Astrocyte (in vitro differentiated cells and primary cell): ENCODE data around the gene PPP1R9A. TPM values are rescaled to one million over a fixed set of nuclear protein-coding genes. Genes with fewer than 3 reads are reported as not detected.

Source experiments
- DNase-seq: peaks from one replicate; pipeline ENCODE4 v3.0.0-alpha.2; 2010; ENCODE audit warnings: low read depth
- FAIRE-seq: peaks from 2 replicates; lab custom pipeline; 2011; peaks lifted over from hg19 to GRCh38; lab: Jason Lieb, UNC
- H2AFZ ChIP-seq: 2 replicates; pipeline ENCODE4 v1.6.0; 2012; ENCODE audit warnings: low read depth, low read length, inconsistent platforms
- H3K27ac ChIP-seq: 2 replicates; pipeline ENCODE4 v1.5.1; 2011; ENCODE audit warnings: low read depth, low read length, inconsistent platforms
- H3K27me3 ChIP-seq: 2 replicates; pipeline ENCODE4 v1.6.0; 2011; ENCODE audit warnings: low read length, inconsistent platforms; ENCODE audit not compliant: insufficient read depth
- H3K36me3 ChIP-seq: 2 replicates; pipeline ENCODE4 v1.5.1; 2011; ENCODE audit warnings: low read length, inconsistent platforms; ENCODE audit not compliant: insufficient read depth
- H3K4me1 ChIP-seq: 2 replicates; pipeline ENCODE4 v1.5.1; 2011; ENCODE audit warnings: low read length, inconsistent platforms; ENCODE audit not compliant: insufficient read depth
- H3K4me2 ChIP-seq: 2 replicates; pipeline ENCODE4 v1.6.0; 2012; ENCODE audit warnings: low read length, inconsistent platforms
- H3K4me3 ChIP-seq: 2 replicates; pipeline ENCODE4 v1.5.1; 2011; ENCODE audit warnings: low read depth, mild to moderate bottlenecking, low read length, inconsistent platforms; ENCODE audit not compliant: insufficient read depth
- H3K79me2 ChIP-seq: 2 replicates; pipeline ENCODE4 v1.6.0; 2012; ENCODE audit warnings: mild to moderate bottlenecking, low read length, inconsistent platforms; ENCODE audit not compliant: insufficient read depth
- H3K9ac ChIP-seq: 2 replicates; pipeline ENCODE4 v1.6.0; 2012; ENCODE audit warnings: mild to moderate bottlenecking, low read length, inconsistent platforms
- H3K9me3 ChIP-seq: 2 replicates; pipeline ENCODE4 v1.5.1; 2012; ENCODE audit warnings: low read depth, mild to moderate bottlenecking, low read length, inconsistent platforms; ENCODE audit not compliant: insufficient read depth
- H4K20me1 ChIP-seq: 2 replicates; pipeline ENCODE4 v1.6.0; 2012; ENCODE audit warnings: low read length, inconsistent platforms; ENCODE audit not compliant: insufficient read depth
- H3K27ac Mint-ChIP-seq: one replicate; pipeline ENCODE4 v1.8.0; 2021; ENCODE audit warnings: mild to moderate bottlenecking, mixed read lengths; ENCODE audit not compliant: unreplicated experiment
- H3K27me3 Mint-ChIP-seq: one replicate; pipeline ENCODE4 v1.8.0; 2021; ENCODE audit warnings: low read depth, mixed read lengths; ENCODE audit not compliant: unreplicated experiment
- H3K36me3 Mint-ChIP-seq: one replicate; pipeline ENCODE4 v1.8.0; 2021; ENCODE audit warnings: low read depth, mixed read lengths; ENCODE audit not compliant: unreplicated experiment
- H3K4me1 Mint-ChIP-seq: one replicate; pipeline ENCODE4 v1.8.0; 2021; ENCODE audit warnings: low read depth, mixed read lengths; ENCODE audit not compliant: unreplicated experiment
- H3K4me3 Mint-ChIP-seq: one replicate; pipeline ENCODE4 v1.8.0; 2021; ENCODE audit warnings: mild to moderate bottlenecking, moderate library complexity, mixed read lengths; ENCODE audit not compliant: unreplicated experiment
- H3K9me3 Mint-ChIP-seq: one replicate; pipeline ENCODE4 v1.8.0; 2021; ENCODE audit warnings: mild to moderate bottlenecking, mixed read lengths; ENCODE audit not compliant: unreplicated experiment
- CTCF ChIP-seq: IDR thresholded peaks from 2 replicates; pipeline ENCODE4 v1.5.1; 2011; ENCODE audit warnings: low read depth, mild to moderate bottlenecking, inconsistent platforms, low read length, moderate library complexity; ENCODE audit not compliant: insufficient read depth
- EZH2 ChIP-seq: IDR thresholded peaks from 2 replicates; pipeline ENCODE4 v1.6.1; 2012; ENCODE audit warnings: mild to moderate bottlenecking, low read length, inconsistent platforms; ENCODE audit not compliant: insufficient read depth
- total RNA-seq: library from RNA; stranded (reverse); gene quantifications from 2 replicates; pipeline ENCODE4 v1.2.1, GENCODE V29; 2021

Gene PPP1R9A
- total RNA-seq, 1 donor from 2014 or later: 7.5 TPM

GRCh38 chr7:94970085-94970576, 62.7 kb downstream of the PPP1R9A start:
- Histone ChIP-seq H3K9ac (no peak overlapping the region), H2AFZ (no peak overlapping the region), H3K9me3 (no peaks in the 10 kb centered on the region), H3K4me3 (no peak overlapping the region), H3K79me2 (no peaks in the 10 kb centered on the region), H3K36me3 (no peaks in the 10 kb centered on the region), H3K4me1 (peaks cover 13% of the 10 kb centered on the region), H4K20me1 (no peaks in the 10 kb centered on the region), H3K27me3 (no peaks in the 10 kb centered on the region), H3K27ac (no peak overlapping the region), H3K4me2 (no peak overlapping the region)
- DNase-seq: no peak
- peaks cover under 1% of the 10 kb centered on the region for H3K36me3 Mint-ChIP-seq
- H3K27ac Mint-ChIP-seq: no peak overlapping the region
- H3K4me3 Mint-ChIP-seq: no peak overlapping the region
- no peak for FAIRE-seq
- peaks cover 23% of the 10 kb centered on the region for H3K4me1 Mint-ChIP-seq
- TF ChIP-seq CTCF (no peak), EZH2 (no peak)
- H3K27me3 Mint-ChIP-seq: no peaks in the 10 kb centered on the region
- peaks cover 13% of the 10 kb centered on the region for H3K9me3 Mint-ChIP-seq

GRCh38 chr7:94971051-94971867, 63.9 kb downstream of the PPP1R9A start:
- H3K27me3 ChIP-seq: no peaks in the 10 kb centered on the region
- H3K4me2 ChIP-seq: peak overlapping the region; percentile 42
- FAIRE-seq: peak; percentile 29
- Mint-ChIP-seq H3K4me3 (no peak overlapping the region), H3K27ac (peak overlapping the region; percentile 50), H3K9me3 (peaks cover 5% of the 10 kb centered on the region), H3K36me3 (no peaks in the 10 kb centered on the region), H3K4me1 (peaks cover 25% of the 10 kb centered on the region), H3K27me3 (no peaks in the 10 kb centered on the region)
- no peaks in the 10 kb centered on the region for H3K36me3 ChIP-seq
- H3K9me3 ChIP-seq: no peaks in the 10 kb centered on the region
- no peak overlapping the region for H2AFZ ChIP-seq
- H3K4me1 ChIP-seq: peaks cover 17% of the 10 kb centered on the region
- TF ChIP-seq CTCF (no peak), EZH2 (no peak)
- peak overlapping the region; percentile 27 for H3K27ac ChIP-seq
- no peaks in the 10 kb centered on the region for H3K79me2 ChIP-seq
- no peak overlapping the region for H3K4me3 ChIP-seq
- no peaks in the 10 kb centered on the region for H4K20me1 ChIP-seq
- peak; percentile 61 for DNase-seq
- peak overlapping the region; percentile 4 for H3K9ac ChIP-seq

GRCh38 chr7:94972296-94972695, 64.9 kb downstream of the PPP1R9A start:
- H3K27ac Mint-ChIP-seq: no peak overlapping the region
- H3K27ac ChIP-seq: peak overlapping the region; percentile 39

More at GRCh38 chr7:94972296-94972695, 64.9 kb downstream of the PPP1R9A start:
- no peaks in the 10 kb centered on the region for H3K36me3 ChIP-seq
- Mint-ChIP-seq H3K27me3 (no peaks in the 10 kb centered on the region), H3K4me1 (peaks cover 25% of the 10 kb centered on the region), H3K36me3 (no peaks in the 10 kb centered on the region), H3K4me3 (no peak overlapping the region), H3K9me3 (peaks cover 5% of the 10 kb centered on the region)
- H3K4me2 ChIP-seq: peak overlapping the region; percentile 13
- TF ChIP-seq CTCF (no peak), EZH2 (no peak)
- DNase-seq (peak; percentile 86), FAIRE-seq (no peak)
- no peak overlapping the region for H3K4me3 ChIP-seq
- H3K4me1 ChIP-seq: peaks cover 17% of the 10 kb centered on the region
- no peak overlapping the region for H2AFZ ChIP-seq
- no peaks in the 10 kb centered on the region for H3K79me2 ChIP-seq
- no peaks in the 10 kb centered on the region for H3K27me3 ChIP-seq
- no peaks in the 10 kb centered on the region for H4K20me1 ChIP-seq
- H3K9me3 ChIP-seq: no peaks in the 10 kb centered on the region
- H3K9ac ChIP-seq: no peak overlapping the region
